Medulla oblongata (tissue), 1 donor: ENCODE data around the gene MUSK.
"Not testable (repeated sequence)": the region's sequence is repeated elsewhere in the genome, so short reads cannot be mapped to it uniquely, and the experiment has no call there.

Experiments
- DNase-seq: peaks from one replicate; pipeline ENCODE4 v3.0.0-alpha.2; 2015; ENCODE audit errors: extremely low spot score

MUSK gene

DNA sequence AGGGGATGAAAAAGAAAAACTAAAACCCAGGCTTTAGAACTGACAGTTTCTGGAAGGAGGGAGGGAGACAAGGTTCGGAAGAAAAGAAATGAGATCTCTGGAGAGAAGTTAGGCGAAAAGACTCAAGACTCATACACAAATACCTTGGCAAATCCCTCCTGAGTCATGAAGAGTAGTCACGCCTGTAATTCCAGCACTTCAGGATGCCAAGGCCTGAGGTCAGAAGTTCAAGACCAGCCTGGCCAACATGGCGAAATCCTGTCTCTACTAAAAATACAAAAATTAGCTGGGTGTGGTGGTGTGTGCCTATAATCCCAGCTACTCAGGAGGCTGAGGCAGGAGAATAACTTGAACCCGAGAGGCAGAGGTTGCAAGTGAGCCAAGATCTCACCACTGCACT lies 27.3 kb downstream of the MUSK start:
- not testable (repeated sequence) for DNase-seq

DNA sequence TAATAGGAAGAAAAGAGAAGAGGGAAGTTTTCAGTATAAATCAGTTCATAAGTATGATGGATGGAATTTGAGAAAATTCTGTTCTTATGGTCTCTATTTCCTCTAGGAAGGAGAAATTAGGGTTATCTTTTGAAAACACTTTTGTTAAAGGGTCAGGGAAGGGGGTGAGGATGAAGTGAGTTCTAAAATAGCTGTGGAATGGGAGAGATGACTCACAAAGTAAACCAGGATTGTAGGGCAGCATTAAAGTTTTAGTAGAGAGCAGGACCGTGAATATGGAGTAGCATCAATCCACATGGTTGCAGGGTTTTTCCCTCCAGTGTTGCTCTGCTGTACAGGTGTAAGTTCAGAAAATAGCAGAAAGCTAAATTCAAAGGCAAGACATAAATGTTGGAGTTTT lies 32.4 kb downstream of the MUSK start:
- DNase-seq, result no peak

DNA sequence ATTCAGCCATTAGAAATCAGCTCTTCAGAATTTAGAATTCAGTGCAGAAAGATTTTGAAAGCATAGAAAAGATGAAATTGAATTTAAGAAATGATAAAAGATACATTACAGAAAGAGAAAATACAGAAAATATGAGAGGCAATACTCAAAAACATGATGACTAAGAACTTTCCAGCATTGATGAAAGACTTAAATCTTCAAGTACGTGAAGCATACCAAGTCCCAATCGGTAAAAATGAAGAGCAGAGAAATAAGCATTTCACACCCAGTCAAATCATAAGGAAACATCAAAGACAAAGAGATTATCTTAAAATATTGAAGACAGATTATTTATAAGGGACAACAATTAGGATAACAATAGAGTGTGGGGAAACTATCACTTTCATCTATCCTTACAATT lies 35.1 kb downstream of the MUSK start:
- no peak for DNase-seq

DNA sequence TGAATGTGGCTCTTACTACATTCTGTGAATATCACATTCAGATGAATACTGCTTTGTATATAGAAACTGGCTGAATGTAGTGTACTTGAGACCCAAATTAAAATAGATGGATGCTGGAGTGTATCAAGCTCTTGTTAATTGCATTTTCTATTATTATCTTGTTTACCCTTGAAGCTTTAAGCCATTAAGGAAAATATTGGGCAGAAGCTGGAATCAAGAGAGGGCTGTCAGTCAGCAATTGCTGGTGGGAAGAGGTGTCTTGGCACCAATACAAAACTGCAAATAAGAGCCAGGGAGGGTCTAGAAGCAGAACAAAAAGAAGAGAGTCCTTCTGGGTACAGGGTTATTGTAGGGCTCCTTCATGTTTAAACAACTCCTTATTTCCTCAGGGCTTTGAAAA lies 38.8 kb downstream of the MUSK start:
- no peak for DNase-seq

DNA sequence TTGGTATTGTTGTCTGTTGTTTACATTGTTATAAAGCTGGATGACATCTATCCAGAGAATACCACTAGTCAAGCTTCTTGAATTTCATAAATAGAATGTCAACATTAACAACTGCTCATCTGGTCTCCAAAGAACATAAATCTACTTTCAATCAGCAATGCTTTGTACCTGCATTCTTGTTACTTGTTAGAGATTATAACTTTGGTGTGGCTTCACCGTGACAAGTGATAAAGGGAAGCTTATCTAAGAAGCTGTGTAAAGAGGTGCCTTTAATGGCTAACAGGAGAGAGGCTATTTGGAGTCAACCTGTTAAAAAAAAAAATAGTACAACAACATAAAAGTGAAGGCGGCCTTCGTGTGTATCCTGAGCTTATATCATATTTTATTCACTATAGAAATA lies 41.8 kb downstream of the MUSK start:
- DNase-seq, result no peak

- no peak for DNase-seq
Measured at GRCh38 chr9:110712955-110713354, 44.4 kb downstream of the MUSK start.

DNA sequence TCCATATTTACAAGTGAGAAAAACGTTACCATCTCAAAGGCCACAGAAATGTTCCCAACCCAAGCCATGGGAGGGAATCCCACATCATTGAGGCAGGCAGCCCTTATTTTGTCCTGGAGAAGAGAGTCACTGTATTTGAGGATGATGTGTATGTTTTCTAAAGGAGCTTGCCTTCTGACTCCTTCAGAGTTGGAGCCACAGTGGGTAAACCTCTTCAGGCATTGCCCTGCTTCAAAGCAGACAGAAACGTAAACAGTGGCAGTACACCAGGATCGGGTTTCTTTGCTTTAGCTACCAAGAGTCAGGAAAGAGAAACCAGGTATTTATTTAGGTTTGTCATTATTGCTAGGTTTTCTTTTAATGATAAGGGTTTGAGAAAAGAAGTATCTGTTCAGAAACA lies 45.7 kb downstream of the MUSK start:
- no peak for DNase-seq

- no peak for DNase-seq
Measured at GRCh38 chr9:110728058-110728457, 59.5 kb downstream of the MUSK start.

DNA sequence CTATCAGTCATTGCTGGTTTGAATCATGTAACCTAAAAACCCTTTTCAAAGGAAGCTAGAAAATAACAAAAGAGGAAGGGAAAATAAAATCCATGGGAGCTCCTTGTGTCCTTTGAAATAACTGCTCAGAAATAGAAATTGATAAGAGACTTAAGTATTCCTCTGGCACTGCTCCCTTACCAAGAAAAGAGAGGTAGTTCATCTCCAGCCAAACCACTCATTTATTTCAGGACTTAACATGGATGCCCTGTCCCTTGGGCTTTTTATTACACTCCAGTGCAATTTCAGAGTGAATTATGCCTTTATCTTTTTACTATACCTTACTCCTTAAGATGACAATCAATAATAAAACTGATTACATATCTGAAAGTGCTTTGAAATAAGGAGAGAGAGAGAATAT lies 61.0 kb downstream of the MUSK start:
- DNase-seq, result no peak

GRCh38 chr9:110731437-110732028 lies 62.9 kb downstream of the MUSK start:
- no peak for DNase-seq

GRCh38 chr9:110738982-110739381 lies 70.4 kb downstream of the MUSK start:
- no peak for DNase-seq

DNA sequence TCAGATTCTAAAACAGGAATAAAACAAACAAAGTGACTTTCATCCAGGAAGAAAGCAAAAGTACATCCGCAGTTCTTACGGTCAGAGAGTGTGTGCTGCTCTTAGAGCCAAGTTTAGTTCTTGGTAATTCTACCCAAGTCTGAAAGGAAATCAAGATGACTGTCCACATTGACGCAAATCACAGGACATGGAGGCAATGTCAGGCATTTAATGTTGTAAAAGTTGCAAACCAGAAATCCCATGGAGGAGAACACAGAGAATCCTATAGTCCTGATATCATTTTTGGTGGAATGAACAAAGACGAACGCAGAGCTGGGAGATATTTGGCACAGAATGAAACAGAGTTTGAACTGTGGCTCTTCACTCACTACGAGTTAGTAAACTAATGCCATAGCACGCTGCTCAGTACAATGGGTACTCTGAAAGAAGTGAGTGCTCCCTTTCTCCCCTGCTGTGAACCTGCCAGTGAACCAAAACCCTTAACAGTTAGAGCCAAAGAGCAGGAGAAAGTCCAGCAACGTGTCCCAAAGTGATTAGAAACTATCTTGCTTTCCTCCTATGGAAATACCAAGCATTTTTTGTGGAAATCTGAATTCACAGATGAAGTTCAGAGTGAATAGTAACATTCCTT lies 74.3 kb downstream of the MUSK start:
- peak; percentile 61 for DNase-seq

DNA sequence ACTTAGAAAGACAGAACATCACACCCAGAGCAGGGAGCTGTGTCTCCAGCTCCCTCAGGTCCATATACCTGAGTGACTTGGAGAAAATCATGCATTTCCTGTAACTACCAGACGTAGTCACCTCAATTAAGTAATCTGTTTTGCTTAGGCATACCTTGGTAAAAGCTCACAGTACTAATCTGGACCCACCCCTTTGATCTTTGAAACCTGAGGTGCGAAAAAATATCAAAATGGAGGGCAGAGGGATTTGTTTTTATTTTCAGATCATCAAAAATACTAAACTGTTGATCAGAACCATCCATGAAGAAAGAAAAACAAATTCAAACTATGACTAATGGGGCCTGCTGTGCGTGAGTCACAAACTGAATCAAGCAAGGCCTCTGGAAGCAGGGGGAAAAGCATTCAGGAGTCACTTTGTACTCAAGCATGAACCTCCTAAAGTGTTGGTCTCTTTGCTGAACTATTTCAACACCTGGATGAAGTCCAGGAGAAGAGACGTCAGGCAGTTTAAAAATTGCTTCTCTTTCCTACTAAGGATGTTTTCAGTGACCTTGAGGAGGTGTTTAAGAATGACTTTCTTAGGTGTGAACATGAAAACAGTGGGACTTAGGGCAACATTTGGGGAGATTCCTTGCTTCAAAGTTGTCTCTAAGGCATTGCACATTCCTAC lies 76.3 kb downstream of the MUSK start:
- peak; percentile 28 for DNase-seq

GRCh38 chr9:110745676-110746075 lies 77.1 kb downstream of the MUSK start:
- DNase-seq, result no peak

DNA sequence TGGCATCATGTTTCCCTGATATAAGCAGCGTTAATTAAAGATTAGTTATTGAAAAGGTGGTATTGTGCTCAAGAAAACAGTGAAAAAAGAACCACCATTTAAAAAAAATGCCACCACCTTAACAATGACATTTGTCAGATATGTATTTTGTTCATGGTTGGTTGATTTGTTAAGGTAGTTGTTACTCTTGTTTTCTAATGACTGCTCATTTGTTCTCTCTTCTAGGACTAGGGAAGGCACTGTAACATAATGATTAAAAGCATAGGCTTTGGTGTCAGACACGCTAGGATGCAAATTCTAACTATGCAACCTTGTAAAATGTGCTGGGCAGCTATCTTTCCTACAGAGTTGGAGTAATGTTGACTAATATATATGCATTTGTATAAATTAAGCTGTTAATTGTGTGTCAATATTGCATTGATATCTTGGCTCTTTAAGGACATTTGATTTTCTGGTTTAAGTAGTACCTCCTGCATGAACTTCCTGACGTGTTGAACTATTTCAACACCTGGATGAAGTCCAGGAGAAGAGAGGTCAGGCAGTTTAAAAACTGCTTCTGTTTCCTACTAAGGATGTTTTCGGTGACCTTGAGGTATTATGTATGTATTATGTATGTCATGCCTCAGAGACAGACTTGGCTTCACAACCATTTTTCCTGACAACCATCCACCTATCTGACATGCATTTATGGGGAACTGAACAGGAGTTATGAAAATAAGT lies 77.8 kb downstream of the MUSK start:
- no peak for DNase-seq

GRCh38 chr9:110748251-110748893 lies 79.8 kb downstream of the MUSK start:
- no peak for DNase-seq

DNA sequence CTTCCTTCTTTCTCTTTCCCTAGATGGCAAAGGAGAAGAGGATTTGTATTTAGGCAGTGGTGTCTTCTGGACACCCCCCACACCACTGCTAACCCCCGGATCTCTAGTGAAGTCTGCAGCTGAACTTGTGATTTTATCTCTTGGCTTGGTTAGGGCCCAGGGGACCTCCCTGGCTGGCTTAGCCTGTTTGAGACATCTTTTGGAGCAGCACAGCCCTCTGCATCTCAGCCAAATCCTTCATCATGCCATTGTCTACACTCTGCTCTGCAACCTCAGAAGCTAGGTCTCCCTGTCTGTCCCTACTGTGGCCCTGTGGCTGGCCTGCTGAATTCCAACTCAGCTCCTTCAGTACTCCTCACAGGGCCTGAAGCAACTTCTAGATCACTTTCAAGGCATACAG lies 81.7 kb downstream of the MUSK start:
- no peak for DNase-seq

DNA sequence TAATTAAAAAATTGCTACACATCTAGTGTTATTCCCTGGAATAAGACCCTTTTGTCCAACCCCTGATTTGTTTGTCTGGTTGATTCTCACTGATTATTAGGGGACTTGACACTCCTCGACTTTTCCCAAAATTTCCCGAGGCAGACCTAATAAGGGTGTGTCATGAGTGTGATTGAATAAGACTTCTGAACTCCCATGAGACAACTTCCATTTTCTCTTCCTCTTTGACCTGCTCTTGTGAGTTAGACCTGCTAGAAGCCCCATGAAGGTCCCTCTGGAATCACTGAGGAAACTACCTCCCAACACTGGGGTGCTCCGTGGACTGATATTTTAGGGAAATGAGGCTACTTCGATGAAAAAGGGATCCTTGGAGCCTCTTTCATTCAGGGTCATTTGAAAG lies 83.4 kb downstream of the MUSK start:
- no peak for DNase-seq

GRCh38 chr9:110752766-110753165 lies 84.2 kb downstream of the MUSK start:
- no peak for DNase-seq

- no peak for DNase-seq
Measured at GRCh38 chr9:110753731-110754231, 85.2 kb downstream of the MUSK start.

DNA sequence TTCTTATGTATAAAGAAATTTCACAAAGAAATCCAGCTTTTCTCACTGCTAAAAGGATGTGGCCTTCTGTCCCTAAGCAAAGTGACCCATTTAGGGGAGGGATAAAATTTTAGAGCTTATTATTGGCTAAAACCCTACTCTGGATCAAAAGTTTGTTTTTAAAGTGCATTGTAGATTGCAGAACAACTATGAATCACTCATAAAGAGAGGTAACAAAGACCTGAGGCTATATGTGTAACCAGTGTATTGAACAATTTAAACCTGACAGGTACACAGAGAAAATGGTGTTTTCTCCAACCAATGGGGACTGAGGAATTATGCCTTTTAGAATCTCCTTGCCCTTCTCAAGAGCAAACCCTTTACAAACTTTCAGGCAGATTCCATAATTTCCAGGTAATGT lies 86.6 kb downstream of the MUSK start:
- DNase-seq, result no peak

DNA sequence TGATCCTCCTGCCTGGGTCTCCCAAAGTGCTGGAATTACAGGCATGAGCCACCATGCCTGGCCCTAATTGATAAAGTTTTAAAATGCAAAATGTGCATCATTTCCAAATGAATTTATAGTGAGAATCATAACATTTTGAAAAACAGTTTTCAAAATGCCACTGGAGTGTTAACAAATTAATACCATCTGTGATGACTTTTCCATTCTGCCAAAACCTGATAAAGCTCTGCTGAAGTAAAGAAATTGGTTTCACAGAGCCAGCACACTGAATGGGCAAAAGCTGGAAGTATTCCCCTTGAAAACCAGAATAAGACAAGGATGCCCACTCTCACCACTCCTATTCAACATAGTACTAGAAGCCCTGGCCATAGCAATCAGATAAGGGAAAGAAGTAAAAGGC lies 89.6 kb downstream of the MUSK start:
- no peak for DNase-seq
